ENCODE measurements around the gene COL7A1.

The COL7A1 gene

GRCh38 chr3:48596676-48597407 lies 1.7 kb upstream of the COL7A1 start:
- TF ChIP-seq, protein P1, sequence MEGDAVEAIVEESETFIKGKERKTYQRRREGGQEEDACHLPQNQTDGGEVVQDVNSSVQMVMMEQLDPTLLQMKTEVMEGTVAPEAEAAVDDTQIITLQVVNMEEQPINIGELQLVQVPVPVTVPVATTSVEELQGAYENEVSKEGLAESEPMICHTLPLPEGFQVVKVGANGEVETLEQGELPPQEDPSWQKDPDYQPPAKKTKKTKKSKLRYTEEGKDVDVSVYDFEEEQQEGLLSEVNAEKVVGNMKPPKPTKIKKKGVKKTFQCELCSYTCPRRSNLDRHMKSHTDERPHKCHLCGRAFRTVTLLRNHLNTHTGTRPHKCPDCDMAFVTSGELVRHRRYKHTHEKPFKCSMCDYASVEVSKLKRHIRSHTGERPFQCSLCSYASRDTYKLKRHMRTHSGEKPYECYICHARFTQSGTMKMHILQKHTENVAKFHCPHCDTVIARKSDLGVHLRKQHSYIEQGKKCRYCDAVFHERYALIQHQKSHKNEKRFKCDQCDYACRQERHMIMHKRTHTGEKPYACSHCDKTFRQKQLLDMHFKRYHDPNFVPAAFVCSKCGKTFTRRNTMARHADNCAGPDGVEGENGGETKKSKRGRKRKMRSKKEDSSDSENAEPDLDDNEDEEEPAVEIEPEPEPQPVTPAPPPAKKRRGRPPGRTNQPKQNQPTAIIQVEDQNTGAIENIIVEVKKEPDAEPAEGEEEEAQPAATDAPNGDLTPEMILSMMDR (conservative IDR thresholded peaks at IDR 0.05; ENCODE audit: low read depth, low read length) = no peak
- H3K4me3 ChIP-seq (ENCODE audit: low read length) = no peak overlapping the region
- no peak for DNase-seq (ENCODE audit: low read depth)

DNA sequence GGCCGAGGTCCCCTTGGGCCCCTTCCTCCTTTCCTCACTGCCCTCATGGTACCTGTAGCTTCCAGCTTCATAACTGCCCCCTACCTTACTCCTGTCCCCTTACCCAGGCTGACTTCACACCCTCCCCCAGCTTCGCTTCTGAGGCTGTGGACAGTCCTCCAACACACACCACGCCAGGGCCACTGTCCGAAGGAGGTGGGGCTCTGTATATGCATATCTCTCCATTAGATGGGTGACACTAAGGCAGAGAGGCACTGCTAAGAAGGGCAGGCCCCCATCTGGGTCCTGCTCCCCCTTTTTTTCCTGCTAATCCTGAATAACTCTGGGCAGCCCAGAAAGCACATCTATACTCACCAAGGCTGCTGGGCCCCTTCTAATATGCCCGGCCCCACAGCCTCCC lies 1.0 kb upstream of the COL7A1 start:
- no peak overlapping the region for H3K4me3 ChIP-seq (ENCODE audit: low read length)
- TF ChIP-seq, protein P1 (conservative IDR thresholded peaks at IDR 0.05; ENCODE audit: low read depth, low read length) = no peak
- no peak for DNase-seq (ENCODE audit: low read depth)

DNA sequence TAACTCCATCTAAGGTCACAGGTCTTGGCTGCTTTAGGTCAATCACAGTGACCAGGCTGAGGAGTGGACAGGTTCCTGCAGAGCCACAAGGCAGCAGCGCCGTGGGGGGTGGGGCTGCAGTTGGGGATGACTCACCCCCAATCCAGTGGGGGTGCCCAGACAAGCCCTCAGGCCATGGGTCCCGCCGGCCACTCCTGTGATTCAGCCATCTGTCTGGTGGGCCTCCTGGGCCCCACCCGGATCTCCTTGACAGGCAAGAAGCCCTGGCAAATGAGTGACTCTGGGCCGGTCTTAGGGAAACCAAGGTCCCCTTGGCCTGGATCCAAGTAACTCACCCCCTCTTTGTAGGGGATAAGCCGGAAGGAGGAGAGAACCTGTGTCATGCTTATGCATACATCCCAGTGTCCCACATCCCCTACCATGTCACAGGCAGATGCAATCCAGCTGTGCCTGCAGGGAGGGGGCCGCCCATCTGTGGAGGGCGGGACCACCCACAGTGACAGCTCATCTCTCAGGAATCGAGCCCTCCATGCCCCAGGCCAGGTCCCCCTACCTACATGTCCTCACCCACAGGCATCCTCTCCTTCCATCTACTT lies 495 bp upstream of the COL7A1 start:
- DNase-seq (ENCODE audit: low read depth) = no peak
- TF ChIP-seq, protein P1 (conservative IDR thresholded peaks at IDR 0.05; ENCODE audit: low read depth, low read length) = no peak
- peak overlapping the region; percentile 45 for H3K4me3 ChIP-seq (ENCODE audit: low read length)

- TF ChIP-seq, protein P1 (conservative IDR thresholded peaks at IDR 0.05; ENCODE audit: low read depth, low read length) = no peak
- peak overlapping the region; percentile 45 for H3K4me3 ChIP-seq (ENCODE audit: low read length)
- no peak for DNase-seq (ENCODE audit: low read depth)
Measured at GRCh38 chr3:48594417-48595049, 596 bp downstream of the COL7A1 start.

DNA sequence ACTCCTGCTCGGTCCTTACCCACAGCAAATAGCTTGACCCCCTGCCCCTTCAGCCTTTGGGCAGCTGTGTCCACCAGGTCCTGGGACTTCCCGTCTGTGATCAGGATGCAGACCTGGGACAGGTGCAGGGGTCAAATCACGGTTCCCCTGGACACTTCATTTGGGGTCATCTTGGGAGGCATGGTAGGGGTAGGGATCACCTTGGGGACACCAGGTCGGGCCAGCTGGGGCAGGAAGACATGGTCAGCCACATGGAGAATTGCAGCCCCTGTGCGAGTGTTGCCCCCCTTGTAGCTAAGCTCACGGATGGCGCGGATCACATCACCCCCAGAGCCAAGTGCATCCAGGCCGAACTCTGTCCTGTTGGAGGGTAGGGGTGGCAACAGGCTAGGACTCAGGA lies 1.8 kb downstream of the COL7A1 start:
- TF ChIP-seq, protein P1 (conservative IDR thresholded peaks at IDR 0.05; ENCODE audit: low read depth, low read length) = no peak

DNA sequence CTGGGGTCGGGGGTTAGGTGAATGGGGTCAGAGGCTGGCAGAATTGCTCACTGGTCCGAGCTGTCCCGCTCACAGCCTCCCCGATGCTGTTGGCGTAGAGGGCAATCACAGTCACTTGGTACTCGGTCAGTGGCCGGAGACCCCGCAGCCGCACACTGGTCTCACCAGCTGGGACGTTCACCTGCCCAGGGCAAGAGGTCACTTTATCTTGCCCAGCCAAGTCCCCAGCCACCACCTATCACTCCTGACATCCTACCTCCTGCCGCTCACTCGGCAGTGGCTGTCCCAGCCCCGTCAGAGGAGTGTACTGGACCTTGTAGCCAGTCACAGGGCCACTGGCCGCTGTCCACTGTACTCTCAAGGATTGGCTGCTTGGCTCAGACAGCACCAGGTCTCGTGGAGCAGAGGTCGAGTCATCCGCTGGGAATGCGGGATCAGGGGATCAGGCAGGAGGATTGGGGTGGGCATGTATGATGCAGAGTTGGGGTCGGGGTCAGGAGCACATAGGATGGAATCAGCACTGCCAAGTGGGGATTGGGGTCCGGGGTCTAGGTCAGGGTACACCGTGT lies 2.5 kb downstream of the COL7A1 start:
- no peak overlapping the region for H3K4me3 ChIP-seq (ENCODE audit: low read length)
- TF ChIP-seq, protein P1 (conservative IDR thresholded peaks at IDR 0.05; ENCODE audit: low read depth, low read length) = no peak
- no peak for DNase-seq (ENCODE audit: low read depth)

More for the DNA sequence above, 1.8 kb downstream of the COL7A1 start:
- DNase-seq (ENCODE audit: low read depth) = no peak
- no peak overlapping the region for H3K4me3 ChIP-seq (ENCODE audit: low read length)
